GM12801 (cell line): ENCODE results near the gene PHRF1.

Source experiments
- CTCF ChIP-seq: IDR thresholded peaks from one replicate; pipeline ENCODE4 v1.5.1; 2011; ENCODE audit warnings: control low read depth; ENCODE audit not compliant: insufficient read length; ENCODE audit errors: extremely low read depth

The PHRF1 gene

GRCh38 chr11:575996-576768 is at the start of gene PHRF1:
Gene PHRF1 (plus strand): TSS chr11:576470. CDS start chr11:581513, 5,043 bp downstream.
- no peak for TF ChIP-seq CTCF

GRCh38 chr11:528166-528814 is 48.0 kb upstream of the PHRF1 start:
- TF ChIP-seq CTCF = no peak

- no peak for TF ChIP-seq CTCF
Measured at GRCh38 chr11:528815-529727, 47.2 kb upstream of the PHRF1 start.

GRCh38 chr11:529728-530411 is 46.4 kb upstream of the PHRF1 start:
- TF ChIP-seq CTCF = no peak

GRCh38 chr11:530960-531831 is 45.1 kb upstream of the PHRF1 start:
- no peak for TF ChIP-seq CTCF

GRCh38 chr11:531919-532526 is 44.2 kb upstream of the PHRF1 start:
- no peak for TF ChIP-seq CTCF
